HUES64 (cell line): ENCODE results near the gene TGFBR3.

Experiments
- H3K27ac ChIP-seq: 2 replicates; pipeline ENCODE4 v1.7.0; 2013; ENCODE audit warnings: low read depth, low read length, inconsistent platforms
- H3K27me3 ChIP-seq: 2 replicates; pipeline ENCODE4 v1.6.1; 2013; ENCODE audit warnings: mild to moderate bottlenecking, low read length; ENCODE audit not compliant: insufficient read depth
- H3K36me3 ChIP-seq: 2 replicates; pipeline ENCODE4 v1.6.1; 2013; ENCODE audit warnings: mild to moderate bottlenecking, low read length; ENCODE audit not compliant: insufficient read depth
- H3K4me1 ChIP-seq: 2 replicates; pipeline ENCODE4 v1.6.1; 2013; ENCODE audit warnings: mild to moderate bottlenecking, low read length, moderate library complexity; ENCODE audit not compliant: insufficient read depth
- H3K4me3 ChIP-seq: 2 replicates; pipeline ENCODE4 v1.5.1; 2013; ENCODE audit warnings: mild to moderate bottlenecking, low read length, moderate library complexity
- H3K9ac ChIP-seq: 2 replicates; pipeline ENCODE4 v1.6.1; 2013; ENCODE audit warnings: mild to moderate bottlenecking, low read depth, low read length
- H3K9me3 ChIP-seq: 2 replicates; pipeline ENCODE4 v1.6.1; 2013; ENCODE audit warnings: low read depth, low read length; ENCODE audit not compliant: insufficient read depth
- WGBS: fragments of 150-250, 120-280 bp; methylation state at CpG from one replicate; pipeline ENCODE4 v1.1.7; 2013; ENCODE audit warnings: missing lambda C conversion rate; 5-methylcytosine and 5-hydroxymethylcytosine counted together

TGFBR3 gene

DNA sequence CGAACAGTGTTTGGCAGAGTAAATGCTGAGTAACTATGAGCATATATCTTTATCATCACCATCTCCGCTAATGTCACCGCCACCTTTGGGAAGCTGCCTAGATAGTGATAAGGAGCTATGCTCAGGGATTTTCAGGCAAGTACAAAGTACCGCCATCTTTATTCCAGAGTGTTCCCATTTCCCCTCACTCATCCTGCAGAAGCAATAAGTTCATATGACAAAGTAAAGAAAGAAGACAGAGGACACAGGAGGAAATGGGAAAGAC is 89.6 kb downstream of the TGFBR3 start:
- no peaks in the 10 kb centered on the region for H3K36me3 ChIP-seq
- WGBS: 100% methylated on average over 1 of the region's 4 CpGs
- H3K4me3 ChIP-seq: no peak overlapping the region
- no peaks in the 10 kb centered on the region; the same call in 1 of the 2 replicates for H3K9me3 ChIP-seq
- no peak overlapping the region for H3K27ac ChIP-seq
- no peaks in the 10 kb centered on the region for H3K27me3 ChIP-seq
- no peak overlapping the region for H3K9ac ChIP-seq
- H3K4me1 ChIP-seq: peaks cover 27% of the 10 kb centered on the region

DNA sequence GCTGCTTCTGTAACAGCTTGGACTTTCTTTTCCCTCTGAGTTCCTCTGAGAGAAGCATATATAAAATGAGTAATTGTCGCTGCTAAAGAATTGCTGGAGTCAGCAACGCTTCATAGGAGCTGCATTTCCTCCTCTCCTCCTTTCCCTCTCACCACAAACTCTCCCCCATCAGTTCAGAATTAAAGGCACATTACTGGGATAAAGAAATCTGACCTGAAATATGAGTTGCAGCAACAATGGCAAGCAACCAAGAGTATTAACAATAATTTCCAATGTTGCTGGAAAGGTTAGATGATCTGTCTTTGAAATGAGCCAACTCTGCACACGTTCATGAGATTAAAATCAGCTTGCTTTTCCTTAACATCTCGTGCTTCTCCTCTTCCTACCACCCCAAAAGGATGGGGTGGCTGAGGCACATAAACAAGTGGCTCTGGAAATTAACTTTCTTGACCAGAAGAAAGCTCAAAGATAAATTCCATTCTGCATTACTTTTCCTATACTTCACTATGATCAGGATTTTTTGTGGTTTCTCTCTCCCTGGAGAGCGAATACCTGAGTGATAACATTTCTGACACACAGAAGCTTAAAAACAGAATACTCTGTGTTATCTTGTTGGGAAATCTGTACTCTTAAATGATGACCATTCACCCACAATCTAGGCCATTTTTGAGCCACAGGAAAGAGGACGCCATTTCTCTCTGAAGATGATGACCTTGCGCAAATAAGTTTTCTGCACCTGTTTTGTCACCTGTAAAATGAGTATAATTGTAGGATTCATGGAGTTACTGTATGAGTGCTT is 90.2 kb downstream of the TGFBR3 start:
- H3K27me3 ChIP-seq: no peaks in the 10 kb centered on the region
- H3K4me1 ChIP-seq: peaks cover 32% of the 10 kb centered on the region
- no peak overlapping the region for H3K4me3 ChIP-seq
- WGBS: 93% methylated on average over 7 of the region's 7 CpGs
- no peaks in the 10 kb centered on the region; the same call in 1 of the 2 replicates for H3K9me3 ChIP-seq
- H3K9ac ChIP-seq: no peak overlapping the region
- no peaks in the 10 kb centered on the region for H3K36me3 ChIP-seq
- no peak overlapping the region for H3K27ac ChIP-seq

DNA sequence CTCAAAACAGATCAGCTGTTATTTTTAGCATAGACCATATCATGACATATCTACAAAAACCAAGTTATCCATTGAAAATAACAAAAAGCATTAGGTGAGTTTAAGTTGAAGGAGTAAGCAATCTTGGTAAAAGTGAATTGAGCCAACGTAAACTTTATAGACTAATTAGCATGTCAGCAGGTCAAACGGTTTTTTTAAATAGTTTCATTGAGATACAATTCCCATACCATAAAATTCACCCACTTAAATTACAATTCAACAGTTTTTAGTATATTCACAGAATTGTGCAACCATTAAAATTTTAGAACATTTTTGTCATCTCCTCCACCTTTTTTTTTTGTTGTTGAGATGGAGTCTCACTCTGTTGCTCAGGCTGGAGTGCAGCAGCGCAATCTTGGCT is 92.1 kb downstream of the TGFBR3 start:
- H3K27ac ChIP-seq: no peak overlapping the region
- H3K9ac ChIP-seq: no peak overlapping the region
- H3K4me1 ChIP-seq: peaks cover 36% of the 10 kb centered on the region
- H3K27me3 ChIP-seq: no peaks in the 10 kb centered on the region
- 97% methylated on average over 3 of the region's 3 CpGs for WGBS
- H3K4me3 ChIP-seq: no peak overlapping the region
- no peaks in the 10 kb centered on the region; the same call in 1 of the 2 replicates for H3K9me3 ChIP-seq
- H3K36me3 ChIP-seq: no peaks in the 10 kb centered on the region

DNA sequence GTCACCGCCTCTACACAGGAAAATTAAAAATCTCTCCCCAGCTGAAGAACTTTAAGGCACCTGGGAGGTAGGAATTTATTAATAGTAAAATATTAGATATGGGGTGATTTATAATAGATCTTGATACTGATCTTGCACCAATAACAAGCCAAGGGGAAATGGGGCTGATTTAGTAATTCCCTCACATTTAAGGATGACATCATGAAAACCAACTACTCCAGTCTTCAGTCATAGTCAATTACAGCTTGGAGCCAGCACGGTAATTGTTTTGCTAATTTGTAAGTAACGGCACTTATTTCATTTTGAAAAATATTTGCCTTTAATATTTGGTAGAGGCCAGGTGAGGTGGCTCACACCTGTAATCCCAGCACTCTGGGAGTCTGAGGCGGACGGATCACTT is 92.8 kb downstream of the TGFBR3 start:
- Histone ChIP-seq H3K4me1 (peaks cover 33% of the 10 kb centered on the region), H3K9ac (no peak overlapping the region), H3K27me3 (no peaks in the 10 kb centered on the region), H3K27ac (no peak overlapping the region), H3K4me3 (no peak overlapping the region), H3K36me3 (no peaks in the 10 kb centered on the region), H3K9me3 (no peaks in the 10 kb centered on the region; the same call in 1 of the 2 replicates)
- 95% methylated on average over 4 of the region's 5 CpGs for WGBS

DNA sequence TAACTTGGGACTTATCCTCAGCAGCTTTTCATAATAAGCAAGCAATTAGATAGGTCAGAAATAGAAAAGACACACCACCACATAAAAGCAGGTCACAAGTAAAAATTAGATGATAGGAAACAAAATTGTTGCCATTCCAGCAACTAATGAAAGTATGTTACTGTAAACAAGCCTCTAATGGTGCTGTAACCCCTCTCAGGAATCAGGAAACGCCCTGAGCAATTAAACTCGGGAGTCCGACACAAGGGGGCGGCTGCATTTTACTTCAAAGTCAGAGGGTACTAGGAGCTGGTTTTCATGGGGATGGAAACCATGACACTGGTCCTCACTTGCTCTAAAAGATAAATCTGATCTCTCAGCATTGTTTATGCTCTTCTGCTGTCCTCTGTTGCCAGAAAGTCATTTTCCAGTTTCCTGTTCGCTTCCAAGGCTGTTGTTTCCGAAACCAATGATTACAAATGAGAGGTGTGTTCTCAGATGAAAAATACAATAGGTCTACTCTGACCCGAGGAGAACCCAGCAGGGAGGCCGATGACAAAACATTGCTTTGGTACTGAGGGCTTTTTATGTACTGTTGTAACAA is 93.4 kb downstream of the TGFBR3 start:
- 53% methylated on average over 8 of the region's 8 CpGs for WGBS

DNA sequence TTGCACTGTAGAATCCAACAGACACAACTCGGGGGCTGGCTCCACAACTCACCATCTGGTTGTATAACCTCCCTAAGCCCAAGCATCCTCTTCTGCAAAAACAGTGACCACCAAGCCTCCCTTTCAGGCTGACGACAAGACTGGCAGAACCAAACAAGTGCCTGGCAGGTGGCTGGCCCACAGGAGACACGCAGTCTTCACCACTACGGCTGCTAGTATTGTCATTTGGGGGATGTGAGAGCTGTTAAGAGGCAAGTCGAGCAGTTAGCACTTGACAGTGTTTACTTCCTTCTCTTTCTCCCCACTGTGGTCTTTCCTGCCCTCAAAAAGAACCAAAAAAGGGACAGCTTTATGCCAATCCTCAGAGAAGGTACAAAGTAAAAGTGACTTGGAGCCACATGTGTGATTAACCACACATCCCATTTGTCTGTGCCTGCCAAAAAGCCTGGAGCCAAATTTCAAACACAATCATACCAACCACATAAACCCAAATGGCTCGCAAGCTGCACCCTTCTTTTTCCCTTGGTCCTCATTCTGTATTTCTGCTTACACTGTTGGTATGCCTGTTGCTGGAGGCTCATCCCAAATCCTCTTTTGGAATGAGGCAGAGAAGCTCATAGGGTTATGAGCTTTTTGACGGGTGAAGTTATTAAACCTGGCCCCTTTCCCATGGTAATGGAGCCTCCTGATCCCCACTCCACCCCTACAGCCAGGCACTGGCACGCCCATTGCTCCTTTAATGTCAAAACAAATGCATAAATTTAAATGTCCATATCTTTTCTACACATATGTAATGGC is 94.1 kb downstream of the TGFBR3 start:
- H3K9me3 ChIP-seq: no peaks in the 10 kb centered on the region; the same call in 1 of the 2 replicates
- 82% methylated on average over 7 of the region's 8 CpGs for WGBS
- peaks cover 29% of the 10 kb centered on the region for H3K4me1 ChIP-seq
- H3K27ac ChIP-seq: no peak overlapping the region
- no peaks in the 10 kb centered on the region for H3K36me3 ChIP-seq
- H3K27me3 ChIP-seq: no peaks in the 10 kb centered on the region
- H3K9ac ChIP-seq: no peak overlapping the region
- H3K4me3 ChIP-seq: no peak overlapping the region

More for the DNA sequence above, 93.4 kb downstream of the TGFBR3 start:
- Histone ChIP-seq H3K4me1 (peaks cover 29% of the 10 kb centered on the region), H3K27ac (no peak overlapping the region), H3K36me3 (no peaks in the 10 kb centered on the region), H3K4me3 (no peak overlapping the region), H3K9ac (no peak overlapping the region), H3K27me3 (no peaks in the 10 kb centered on the region), H3K9me3 (no peaks in the 10 kb centered on the region; the same call in 1 of the 2 replicates)

DNA sequence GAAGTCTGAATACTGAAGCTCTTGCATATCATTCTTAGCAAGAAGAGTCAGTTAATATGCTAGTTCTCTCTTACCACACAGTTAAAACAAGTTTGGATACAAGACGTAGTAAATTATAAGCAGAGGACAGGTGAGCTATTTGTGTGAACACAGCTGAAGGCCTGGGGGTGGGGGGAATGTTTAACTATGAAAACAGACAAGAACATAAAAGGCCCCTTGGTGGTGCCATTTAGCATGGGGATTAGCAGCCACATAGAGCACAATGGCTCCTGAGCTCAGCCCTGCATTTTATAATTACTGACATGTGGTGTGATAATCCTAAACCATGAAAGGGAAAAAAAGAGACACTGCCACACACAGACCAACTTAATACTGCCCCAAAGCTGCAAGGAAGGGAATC is 94.8 kb downstream of the TGFBR3 start:
- Histone ChIP-seq H3K27me3 (no peaks in the 10 kb centered on the region), H3K4me3 (no peak overlapping the region), H3K36me3 (no peaks in the 10 kb centered on the region), H3K9ac (no peak overlapping the region), H3K9me3 (no peaks in the 10 kb centered on the region; the same call in 1 of the 2 replicates), H3K27ac (no peak overlapping the region), H3K4me1 (peaks cover 29% of the 10 kb centered on the region)
- 25% methylated on average over 1 of the region's 1 CpG for WGBS

DNA sequence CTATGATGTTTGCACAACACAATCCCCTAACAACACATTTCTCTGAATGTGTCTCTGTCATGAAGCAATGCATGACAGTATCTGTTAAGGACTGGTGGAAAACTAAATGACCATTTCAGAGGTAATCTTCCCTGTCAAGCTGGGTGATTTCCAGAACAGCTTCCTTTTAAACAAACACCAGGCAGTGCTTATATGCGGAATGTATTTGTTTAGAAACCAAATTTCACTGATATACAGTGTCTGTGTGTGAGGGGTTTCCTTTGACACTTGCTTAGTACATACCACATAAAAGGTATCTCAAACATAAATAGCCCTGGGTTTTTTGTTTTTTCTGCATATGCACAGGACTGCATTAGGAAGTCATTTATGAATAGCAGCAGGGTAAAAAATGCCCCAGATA is 95.6 kb downstream of the TGFBR3 start:
- Histone ChIP-seq H3K9me3 (no peaks in the 10 kb centered on the region; the same call in 1 of the 2 replicates), H3K27me3 (no peaks in the 10 kb centered on the region), H3K36me3 (no peaks in the 10 kb centered on the region), H3K4me1 (peaks cover 29% of the 10 kb centered on the region), H3K27ac (no peak overlapping the region), H3K4me3 (no peak overlapping the region), H3K9ac (no peak overlapping the region)
- no CpG with 5 or more reads among the region's 1 CpG for WGBS

DNA sequence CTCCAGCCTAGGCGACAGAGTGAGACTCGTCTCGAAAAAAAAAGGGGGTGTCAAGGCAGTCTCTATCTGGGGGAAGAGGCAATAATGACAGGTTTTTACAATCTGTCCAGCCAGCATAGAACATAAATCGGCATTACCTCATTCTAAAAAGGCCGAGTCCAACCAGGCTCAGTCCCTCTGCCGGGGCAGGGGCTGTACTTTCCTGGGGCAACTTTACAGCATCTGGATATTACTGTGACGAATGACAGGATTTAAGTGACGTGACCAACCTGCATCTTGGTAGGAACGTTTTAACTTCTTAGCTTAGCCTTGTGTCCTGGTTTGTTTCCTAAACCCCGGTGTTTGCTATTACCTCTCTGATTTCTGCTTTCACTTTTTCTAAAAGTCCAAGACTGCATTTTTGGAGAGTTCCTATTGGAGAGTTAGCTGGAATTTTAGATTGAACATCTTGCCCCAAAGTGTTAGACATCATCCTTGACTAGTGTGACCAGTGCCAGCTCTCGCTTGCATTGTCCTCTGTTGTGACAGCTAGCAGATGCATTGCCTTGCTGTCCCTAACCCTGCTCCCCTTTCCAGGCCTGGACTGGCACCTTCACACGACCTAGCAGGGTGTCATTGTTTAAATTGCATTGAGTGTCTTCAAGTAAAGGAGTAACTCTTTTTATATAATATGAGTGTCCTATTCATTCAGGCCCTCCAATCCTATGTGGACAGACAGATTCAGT is 96.5 kb downstream of the TGFBR3 start:
- 88% methylated on average over 12 of the region's 12 CpGs for WGBS
- no peak overlapping the region for H3K27ac ChIP-seq
- H3K9ac ChIP-seq: no peak overlapping the region
- H3K36me3 ChIP-seq: no peaks in the 10 kb centered on the region
- peaks cover 29% of the 10 kb centered on the region for H3K4me1 ChIP-seq
- no peak overlapping the region for H3K4me3 ChIP-seq
- H3K27me3 ChIP-seq: no peaks in the 10 kb centered on the region
- H3K9me3 ChIP-seq: no peaks in the 10 kb centered on the region

DNA sequence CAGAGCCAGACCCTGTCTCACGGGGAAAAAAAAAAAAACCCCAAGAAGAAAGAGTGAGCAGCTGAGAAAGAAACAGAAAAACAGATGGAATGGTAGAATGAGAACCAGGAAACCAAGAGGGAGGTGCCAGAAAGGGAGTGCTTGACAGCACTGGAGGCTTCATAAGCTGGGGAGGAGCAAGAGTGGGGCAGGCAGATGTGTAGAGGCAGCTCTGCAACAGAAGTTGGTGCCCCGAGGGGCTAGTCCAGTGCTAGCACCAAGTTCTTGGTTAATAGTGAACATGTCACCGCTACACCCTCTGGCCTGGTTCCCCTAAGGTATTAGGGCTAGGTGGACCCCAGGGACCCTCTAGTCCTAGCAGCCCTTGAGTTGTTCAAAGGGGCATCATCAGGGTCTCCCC is 98.0 kb downstream of the TGFBR3 start:
- Histone ChIP-seq H3K9ac (no peak overlapping the region), H3K27ac (no peak overlapping the region), H3K36me3 (no peaks in the 10 kb centered on the region), H3K9me3 (no peaks in the 10 kb centered on the region), H3K4me1 (peaks cover 25% of the 10 kb centered on the region), H3K27me3 (no peaks in the 10 kb centered on the region), H3K4me3 (no peak overlapping the region)
- WGBS: 88% methylated on average over 3 of the region's 3 CpGs

DNA sequence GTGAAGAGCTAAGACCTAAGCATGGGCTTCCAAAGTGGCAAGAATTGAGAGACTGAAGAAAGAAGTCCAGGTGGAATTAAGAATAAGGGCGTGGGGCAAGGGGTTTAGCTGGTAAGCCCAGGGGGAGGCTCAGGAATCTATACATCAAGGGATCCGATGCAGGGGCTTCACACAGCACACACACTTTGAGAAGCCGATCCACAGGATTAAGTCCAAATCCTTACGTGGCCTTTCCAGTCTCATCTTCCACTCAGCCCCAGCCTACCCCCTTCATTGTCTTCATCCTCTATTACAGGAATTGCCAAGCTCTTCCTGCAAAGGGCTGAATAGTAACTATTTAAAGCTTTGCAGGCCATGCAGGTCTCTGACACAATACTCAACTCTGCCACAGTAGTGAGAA is 101.3 kb downstream of the TGFBR3 start:
- Histone ChIP-seq H3K4me1 (no peaks in the 10 kb centered on the region), H3K36me3 (no peaks in the 10 kb centered on the region), H3K9me3 (no peaks in the 10 kb centered on the region), H3K9ac (no peak overlapping the region), H3K27me3 (no peaks in the 10 kb centered on the region), H3K27ac (no peak overlapping the region), H3K4me3 (no peak overlapping the region)
- WGBS: 91% methylated on average over 4 of the region's 4 CpGs
